Measurements from ENCODE around the gene DCN. TPM values are rescaled to one million over a fixed set of nuclear protein-coding genes. Genes with fewer than 3 reads are reported as not detected.

The DCN gene
- total RNA-seq, 1 experiment from 2014 or later = 2.0 TPM

DNA sequence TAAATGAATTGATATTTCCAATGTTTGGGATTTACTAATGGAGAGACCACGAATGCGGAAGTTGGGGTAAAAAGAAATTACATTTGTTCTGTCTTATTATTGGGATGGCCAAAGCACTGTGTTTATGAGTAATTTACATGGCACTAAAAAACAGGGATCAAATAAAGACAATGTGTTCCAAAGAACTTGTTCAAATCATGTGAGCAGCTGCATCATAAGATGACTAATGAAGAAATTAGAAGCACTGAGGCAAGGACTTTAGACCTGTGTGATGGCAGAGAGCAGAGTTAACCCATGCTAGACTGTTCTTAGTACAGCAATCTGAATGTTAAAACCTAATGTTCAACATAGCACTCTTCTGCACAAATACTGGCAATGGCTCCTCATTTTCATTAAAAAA lies 34.3 kb upstream of the DCN start:
- ATAC-seq (no peak), DNase-seq (ENCODE audit: low spot score) (no peak)
- H3K4me3 Mint-ChIP-seq = no peak overlapping the region
- no peak overlapping the region for H3K27ac Mint-ChIP-seq
- no peaks in the 10 kb centered on the region for H3K4me1 Mint-ChIP-seq
- H3K9me3 Mint-ChIP-seq = peaks cover 15% of the 10 kb centered on the region
- no peaks in the 10 kb centered on the region for H3K36me3 Mint-ChIP-seq
- ChIA-PET CTCF (no interaction called here), POLR2A (no interaction called here)
- TF ChIP-seq ATF1 (CRISPR knock-in tag; IDR thresholded peaks at IDR 0.05) = no peak
- no peak for TF ChIP-seq TEAD4 (CRISPR knock-in tag; IDR thresholded peaks at IDR 0.05)
- TF ChIP-seq, protein P1, sequence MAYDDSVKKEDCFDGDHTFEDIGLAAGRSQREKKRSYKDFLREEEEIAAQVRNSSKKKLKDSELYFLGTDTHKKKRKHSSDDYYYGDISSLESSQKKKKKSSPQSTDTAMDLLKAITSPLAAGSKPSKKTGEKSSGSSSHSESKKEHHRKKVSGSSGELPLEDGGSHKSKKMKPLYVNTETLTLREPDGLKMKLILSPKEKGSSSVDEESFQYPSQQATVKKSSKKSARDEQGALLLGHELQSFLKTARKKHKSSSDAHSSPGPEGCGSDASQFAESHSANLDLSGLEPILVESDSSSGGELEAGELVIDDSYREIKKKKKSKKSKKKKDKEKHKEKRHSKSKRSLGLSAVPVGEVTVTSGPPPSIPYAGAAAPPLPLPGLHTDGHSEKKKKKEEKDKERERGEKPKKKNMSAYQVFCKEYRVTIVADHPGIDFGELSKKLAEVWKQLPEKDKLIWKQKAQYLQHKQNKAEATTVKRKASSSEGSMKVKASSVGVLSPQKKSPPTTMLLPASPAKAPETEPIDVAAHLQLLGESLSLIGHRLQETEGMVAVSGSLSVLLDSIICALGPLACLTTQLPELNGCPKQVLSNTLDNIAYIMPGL (CRISPR knock-in tag; IDR thresholded peaks at IDR 0.05) = no peak
- no peaks in the 10 kb centered on the region for H3K27me3 Mint-ChIP-seq (ENCODE audit: low read depth)

DNA sequence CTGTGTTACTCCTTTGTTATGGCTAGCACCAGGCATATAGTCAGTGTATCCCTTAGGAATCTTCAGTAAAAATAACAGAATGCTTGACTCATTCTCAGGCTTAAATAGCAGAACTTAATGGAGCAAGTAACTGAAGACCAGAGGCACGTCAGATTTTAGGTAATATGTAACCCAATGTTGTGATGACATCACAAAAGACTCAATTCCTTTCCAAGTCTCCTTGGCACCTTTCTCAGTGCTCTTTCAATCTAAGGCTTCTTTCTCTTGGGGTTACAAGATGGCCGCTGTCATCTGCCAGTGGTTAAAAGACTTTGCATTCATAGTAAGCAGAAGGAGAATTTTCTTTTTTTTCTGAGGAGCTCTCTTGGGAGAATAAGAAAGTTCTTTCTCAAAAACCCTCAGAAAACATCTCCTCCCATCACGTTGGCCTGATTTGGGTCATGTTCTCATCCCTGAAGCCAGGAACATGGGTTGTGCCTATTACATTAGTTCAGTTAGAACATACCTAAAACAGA lies 33.4 kb upstream of the DCN start:
- H3K27me3 Mint-ChIP-seq (ENCODE audit: low read depth) = no peaks in the 10 kb centered on the region
- TF ChIP-seq, protein P2, sequence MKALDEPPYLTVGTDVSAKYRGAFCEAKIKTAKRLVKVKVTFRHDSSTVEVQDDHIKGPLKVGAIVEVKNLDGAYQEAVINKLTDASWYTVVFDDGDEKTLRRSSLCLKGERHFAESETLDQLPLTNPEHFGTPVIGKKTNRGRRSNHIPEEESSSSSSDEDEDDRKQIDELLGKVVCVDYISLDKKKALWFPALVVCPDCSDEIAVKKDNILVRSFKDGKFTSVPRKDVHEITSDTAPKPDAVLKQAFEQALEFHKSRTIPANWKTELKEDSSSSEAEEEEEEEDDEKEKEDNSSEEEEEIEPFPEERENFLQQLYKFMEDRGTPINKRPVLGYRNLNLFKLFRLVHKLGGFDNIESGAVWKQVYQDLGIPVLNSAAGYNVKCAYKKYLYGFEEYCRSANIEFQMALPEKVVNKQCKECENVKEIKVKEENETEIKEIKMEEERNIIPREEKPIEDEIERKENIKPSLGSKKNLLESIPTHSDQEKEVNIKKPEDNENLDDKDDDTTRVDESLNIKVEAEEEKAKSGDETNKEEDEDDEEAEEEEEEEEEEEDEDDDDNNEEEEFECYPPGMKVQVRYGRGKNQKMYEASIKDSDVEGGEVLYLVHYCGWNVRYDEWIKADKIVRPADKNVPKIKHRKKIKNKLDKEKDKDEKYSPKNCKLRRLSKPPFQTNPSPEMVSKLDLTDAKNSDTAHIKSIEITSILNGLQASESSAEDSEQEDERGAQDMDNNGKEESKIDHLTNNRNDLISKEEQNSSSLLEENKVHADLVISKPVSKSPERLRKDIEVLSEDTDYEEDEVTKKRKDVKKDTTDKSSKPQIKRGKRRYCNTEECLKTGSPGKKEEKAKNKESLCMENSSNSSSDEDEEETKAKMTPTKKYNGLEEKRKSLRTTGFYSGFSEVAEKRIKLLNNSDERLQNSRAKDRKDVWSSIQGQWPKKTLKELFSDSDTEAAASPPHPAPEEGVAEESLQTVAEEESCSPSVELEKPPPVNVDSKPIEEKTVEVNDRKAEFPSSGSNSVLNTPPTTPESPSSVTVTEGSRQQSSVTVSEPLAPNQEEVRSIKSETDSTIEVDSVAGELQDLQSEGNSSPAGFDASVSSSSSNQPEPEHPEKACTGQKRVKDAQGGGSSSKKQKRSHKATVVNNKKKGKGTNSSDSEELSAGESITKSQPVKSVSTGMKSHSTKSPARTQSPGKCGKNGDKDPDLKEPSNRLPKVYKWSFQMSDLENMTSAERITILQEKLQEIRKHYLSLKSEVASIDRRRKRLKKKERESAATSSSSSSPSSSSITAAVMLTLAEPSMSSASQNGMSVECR (CRISPR knock-in tag; IDR thresholded peaks at IDR 0.05; ENCODE audit: borderline replicate concordance) = no peak
- no peak for TF ChIP-seq JUN (CRISPR knock-in tag; IDR thresholded peaks at IDR 0.05)
- TF ChIP-seq, protein P3, sequence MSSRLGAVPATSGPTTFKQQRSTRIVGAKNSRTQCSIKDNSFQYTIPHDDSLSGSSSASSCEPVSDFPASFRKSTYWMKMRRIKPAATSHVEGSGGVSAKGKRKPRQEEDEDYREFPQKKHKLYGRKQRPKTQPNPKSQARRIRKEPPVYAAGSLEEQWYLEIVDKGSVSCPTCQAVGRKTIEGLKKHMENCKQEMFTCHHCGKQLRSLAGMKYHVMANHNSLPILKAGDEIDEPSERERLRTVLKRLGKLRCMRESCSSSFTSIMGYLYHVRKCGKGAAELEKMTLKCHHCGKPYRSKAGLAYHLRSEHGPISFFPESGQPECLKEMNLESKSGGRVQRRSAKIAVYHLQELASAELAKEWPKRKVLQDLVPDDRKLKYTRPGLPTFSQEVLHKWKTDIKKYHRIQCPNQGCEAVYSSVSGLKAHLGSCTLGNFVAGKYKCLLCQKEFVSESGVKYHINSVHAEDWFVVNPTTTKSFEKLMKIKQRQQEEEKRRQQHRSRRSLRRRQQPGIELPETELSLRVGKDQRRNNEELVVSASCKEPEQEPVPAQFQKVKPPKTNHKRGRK (CRISPR knock-in tag; IDR thresholded peaks at IDR 0.05; ENCODE audit: borderline replicate concordance) = no peak
- no peak for TF ChIP-seq NFE2L1 (CRISPR knock-in tag; IDR thresholded peaks at IDR 0.05)
- no peak for DNase-seq (ENCODE audit: low spot score)
- no peak for ATAC-seq
- peaks cover 15% of the 10 kb centered on the region for H3K9me3 Mint-ChIP-seq
- CTCF ChIA-PET = no interaction called here
- H3K36me3 Mint-ChIP-seq = no peaks in the 10 kb centered on the region
- H3K27ac Mint-ChIP-seq = no peak overlapping the region
- POLR2A ChIA-PET = no interaction called here
- no peaks in the 10 kb centered on the region for H3K4me1 Mint-ChIP-seq
- no peak overlapping the region for H3K4me3 Mint-ChIP-seq

DNA sequence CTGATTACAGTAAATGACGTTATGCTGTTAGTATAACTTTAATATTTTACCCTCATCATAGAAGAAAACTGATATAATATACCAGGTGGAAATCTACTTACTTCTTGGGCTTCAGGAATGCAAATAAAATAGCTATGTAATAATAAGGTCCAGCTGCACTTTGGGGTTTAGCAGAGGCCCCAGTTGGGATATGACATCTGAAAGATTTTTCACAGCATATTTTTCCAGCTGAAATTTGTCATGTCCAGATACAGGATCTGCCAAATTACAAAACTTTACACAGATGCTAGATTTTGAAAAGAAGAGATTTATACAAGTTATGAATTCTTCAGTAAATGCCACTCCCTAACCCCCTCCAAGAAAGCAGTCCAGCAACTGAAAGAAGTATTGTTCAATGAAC lies 29.2 kb upstream of the DCN start:
- Mint-ChIP-seq H3K4me1 (no peaks in the 10 kb centered on the region), H3K36me3 (no peaks in the 10 kb centered on the region), H3K9me3 (peaks cover 16% of the 10 kb centered on the region), H3K27ac (no peak overlapping the region), H3K4me3 (no peak overlapping the region), H3K27me3 (ENCODE audit: low read depth) (no peaks in the 10 kb centered on the region)
- TF ChIP-seq, protein P4, sequence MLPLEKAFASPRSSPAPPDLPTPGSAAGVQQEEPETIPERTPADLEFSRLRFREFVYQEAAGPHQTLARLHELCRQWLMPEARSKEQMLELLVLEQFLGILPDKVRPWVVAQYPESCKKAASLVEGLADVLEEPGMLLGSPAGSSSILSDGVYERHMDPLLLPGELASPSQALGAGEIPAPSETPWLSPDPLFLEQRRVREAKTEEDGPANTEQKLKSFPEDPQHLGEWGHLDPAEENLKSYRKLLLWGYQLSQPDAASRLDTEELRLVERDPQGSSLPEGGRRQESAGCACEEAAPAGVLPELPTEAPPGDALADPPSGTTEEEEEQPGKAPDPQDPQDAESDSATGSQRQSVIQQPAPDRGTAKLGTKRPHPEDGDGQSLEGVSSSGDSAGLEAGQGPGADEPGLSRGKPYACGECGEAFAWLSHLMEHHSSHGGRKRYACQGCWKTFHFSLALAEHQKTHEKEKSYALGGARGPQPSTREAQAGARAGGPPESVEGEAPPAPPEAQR (CRISPR knock-in tag; IDR thresholded peaks at IDR 0.05) = no peak
- no peak for TF ChIP-seq KAT7 (CRISPR knock-in tag; IDR thresholded peaks at IDR 0.05; ENCODE audit: borderline replicate concordance)
- ATAC-seq (no peak), DNase-seq (ENCODE audit: low spot score) (no peak)
- ChIA-PET CTCF (no interaction called here), POLR2A (no interaction called here)

DNA sequence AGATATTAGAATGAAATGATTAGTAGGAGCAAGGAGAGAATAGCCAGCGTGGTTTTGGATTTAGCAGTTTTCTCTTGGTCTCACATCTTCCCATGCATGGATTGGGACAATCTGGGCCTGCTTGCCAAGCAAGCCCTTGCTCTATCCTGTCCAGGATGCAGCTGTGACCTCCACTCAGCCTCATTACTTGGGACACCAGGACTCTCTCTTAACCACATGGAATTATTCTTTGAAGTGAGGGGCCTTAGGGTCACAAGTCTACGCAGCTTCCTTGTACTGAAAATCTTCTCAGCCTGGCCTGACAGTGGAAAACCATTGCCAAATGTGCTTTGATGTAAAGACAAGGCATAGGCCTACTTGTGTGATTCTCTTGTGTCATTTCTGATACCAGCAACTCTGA lies 28.0 kb upstream of the DCN start:
- H3K27me3 Mint-ChIP-seq (ENCODE audit: low read depth) = peaks cover 5% of the 10 kb centered on the region; the same call in 1 of the 2 replicates
- H3K27ac Mint-ChIP-seq = no peak overlapping the region
- H3K4me3 Mint-ChIP-seq = no peak overlapping the region
- peak; percentile 24 for ATAC-seq
- ChIA-PET POLR2A (no interaction called here), CTCF (no interaction called here)
- no peak for DNase-seq (ENCODE audit: low spot score)
- H3K4me1 Mint-ChIP-seq = no peaks in the 10 kb centered on the region
- H3K36me3 Mint-ChIP-seq = no peaks in the 10 kb centered on the region
- peaks cover 16% of the 10 kb centered on the region for H3K9me3 Mint-ChIP-seq
- TF ChIP-seq ZNF416 (CRISPR knock-in tag; IDR thresholded peaks at IDR 0.05) (no peak), ATF6 (CRISPR knock-in tag; IDR thresholded peaks at IDR 0.05) (no peak), CBFB (CRISPR knock-in tag; IDR thresholded peaks at IDR 0.05; ENCODE audit: low read depth) (no peak), EMX1 (CRISPR knock-in tag; IDR thresholded peaks at IDR 0.05) (no peak), FOXJ3 (CRISPR knock-in tag; IDR thresholded peaks at IDR 0.05; ENCODE audit: borderline replicate concordance) (no peak), ZNF263 (CRISPR knock-in tag; IDR thresholded peaks at IDR 0.05; ENCODE audit: low read depth) (no peak)

Measured in WTC11 (cell line).